Ecto neural progenitor cell (in vitro differentiated cells): Measurements from ENCODE around the gene DACH1.
A peak's percentile ranks its signal among the peaks of the same experiment; 100 is the strongest.
"Not testable (repeated sequence)": the region's sequence is repeated elsewhere in the genome, so short reads cannot be mapped to it uniquely, and the experiment has no call there.

Experiments used
- DNase-seq: peaks from one replicate; pipeline ENCODE4 v3.0.0-alpha.2; 2018; ENCODE audit warnings: low spot score

Gene DACH1

DNA sequence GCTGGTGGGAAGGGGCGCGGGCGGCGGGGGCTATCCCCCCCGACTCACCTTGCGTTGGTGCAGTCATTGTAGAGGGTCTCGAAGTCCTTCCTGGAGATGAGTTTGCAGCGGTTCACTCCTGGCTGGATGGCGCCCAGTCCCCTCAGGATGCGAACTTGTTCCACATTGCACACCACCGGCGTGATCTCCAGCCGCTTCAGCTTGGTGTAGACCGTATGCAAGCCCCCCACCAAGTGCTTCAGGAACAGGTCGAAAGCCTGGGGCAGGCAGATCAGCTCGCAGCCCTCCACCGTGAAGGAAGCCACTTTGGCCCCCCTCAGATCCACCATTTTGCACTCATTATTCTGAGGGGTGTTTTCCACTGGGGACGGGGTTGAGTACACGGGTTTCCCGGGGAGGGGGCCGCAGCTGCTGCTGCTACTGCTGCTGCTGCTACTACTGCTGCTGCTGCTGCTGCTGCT is 1.1 kb downstream of the DACH1 start:
- DNase-seq = peak; percentile 63

- peak; percentile 77 for DNase-seq
These were observed 1.8 kb downstream of the DACH1 start for GRCh38 chr13:71864986-71865873.

- peak; percentile 75 for DNase-seq
These were observed 2.7 kb downstream of the DACH1 start for GRCh38 chr13:71864094-71864985.

DNA sequence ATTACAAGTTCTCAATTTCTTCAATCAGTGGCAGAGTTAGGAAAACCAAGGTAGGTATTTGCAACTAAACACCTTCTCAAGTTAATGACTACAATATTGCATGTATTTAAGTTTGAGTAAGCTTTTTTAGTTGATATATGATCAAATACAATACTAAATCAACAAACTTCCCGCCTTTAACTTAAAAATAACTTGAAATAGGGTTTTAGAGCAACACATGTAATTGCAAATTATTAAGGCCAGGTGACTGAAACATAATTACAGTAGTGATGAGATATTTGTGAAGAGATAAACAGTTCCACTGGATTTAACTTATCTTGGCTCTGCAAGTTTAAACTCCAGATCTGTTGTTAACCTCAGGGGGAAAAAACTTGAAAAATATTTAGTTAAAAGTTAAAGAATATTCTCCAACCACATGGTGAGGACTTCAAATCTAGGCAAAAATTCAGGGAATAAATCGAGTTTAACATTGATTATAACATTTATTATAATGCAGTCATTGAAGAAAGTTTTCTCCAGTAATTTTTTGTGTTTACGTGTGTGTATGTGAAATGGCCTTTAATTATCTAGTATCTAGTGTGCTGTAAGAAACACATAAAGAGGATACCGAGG is 3.6 kb downstream of the DACH1 start:
- DNase-seq = no peak

DNA sequence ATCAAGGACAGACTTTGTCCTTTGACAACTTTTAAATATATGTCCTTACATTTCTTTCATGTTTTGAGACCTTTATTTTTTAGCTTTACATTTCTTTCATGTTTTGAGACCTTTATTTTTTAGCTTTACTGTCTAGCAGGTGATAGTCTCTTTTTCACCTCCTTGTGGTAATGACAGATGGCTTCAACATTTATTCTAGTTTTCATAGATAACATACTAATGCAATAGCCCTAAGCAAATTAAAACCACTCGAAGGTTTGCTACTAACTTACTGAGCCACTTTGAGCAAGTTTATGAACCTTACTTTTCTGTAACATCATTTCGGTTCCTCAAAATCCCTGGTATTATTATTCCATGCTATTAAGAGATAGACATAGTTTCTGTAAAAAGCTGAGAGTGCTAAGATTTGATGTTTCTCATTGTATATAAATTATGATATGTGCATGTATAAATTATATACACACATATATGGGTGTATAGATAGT is 4.5 kb downstream of the DACH1 start:
- DNase-seq = no peak

- no peak for DNase-seq
These were observed 5.1 kb downstream of the DACH1 start for GRCh38 chr13:71861769-71862458.

DNA sequence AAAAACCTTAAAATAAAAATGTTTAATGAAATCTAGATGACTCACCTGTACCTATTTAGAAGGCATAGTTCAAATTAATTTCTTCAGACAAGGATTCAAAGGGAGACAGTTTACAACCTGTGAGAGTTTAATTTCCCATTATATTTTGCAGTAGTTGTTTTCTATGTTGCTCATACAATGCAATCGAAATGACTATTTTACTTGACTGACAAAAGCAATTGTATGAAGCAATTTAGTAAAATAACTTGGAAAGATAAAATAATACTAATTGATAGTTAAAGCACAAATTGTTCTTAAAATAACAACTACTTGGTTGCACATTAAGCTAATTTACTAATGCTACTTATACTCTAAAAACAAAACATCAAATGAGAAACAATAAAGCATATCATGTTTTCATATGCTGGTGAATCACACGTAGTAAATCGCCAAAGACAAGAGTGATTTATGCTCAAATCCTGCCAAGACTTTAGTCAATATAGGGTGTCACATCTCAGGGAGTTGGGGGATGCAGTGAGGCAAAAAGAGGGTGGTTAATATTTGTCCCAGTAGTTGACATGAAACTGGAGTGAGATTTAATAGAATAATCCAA is 6.4 kb downstream of the DACH1 start:
- no peak for DNase-seq

- no peak for DNase-seq
These were observed 8.4 kb downstream of the DACH1 start for GRCh38 chr13:71858647-71859046.

DNA sequence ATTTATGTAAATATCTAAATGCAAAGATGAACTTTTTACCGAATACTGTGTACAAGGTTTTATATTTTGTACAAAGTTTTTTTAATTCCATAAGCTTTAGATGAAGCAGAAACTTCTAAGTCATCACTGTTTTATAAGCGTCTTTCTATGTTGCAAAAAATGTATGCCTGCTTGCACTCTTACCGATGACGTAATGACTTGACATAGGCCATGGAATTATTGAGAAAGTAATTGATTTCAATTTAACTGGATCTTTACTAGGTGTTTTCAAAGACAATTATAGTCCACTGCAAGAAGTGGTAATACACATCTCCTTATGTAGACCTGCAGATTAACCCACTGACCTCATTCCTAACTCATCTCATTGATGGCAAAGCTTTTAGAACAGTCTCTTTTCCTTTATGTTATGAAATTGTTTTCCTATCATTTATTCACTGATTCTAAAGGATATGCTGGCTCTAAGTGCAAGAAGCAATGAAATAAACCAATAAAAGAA is 10.4 kb downstream of the DACH1 start:
- DNase-seq = no peak

DNA sequence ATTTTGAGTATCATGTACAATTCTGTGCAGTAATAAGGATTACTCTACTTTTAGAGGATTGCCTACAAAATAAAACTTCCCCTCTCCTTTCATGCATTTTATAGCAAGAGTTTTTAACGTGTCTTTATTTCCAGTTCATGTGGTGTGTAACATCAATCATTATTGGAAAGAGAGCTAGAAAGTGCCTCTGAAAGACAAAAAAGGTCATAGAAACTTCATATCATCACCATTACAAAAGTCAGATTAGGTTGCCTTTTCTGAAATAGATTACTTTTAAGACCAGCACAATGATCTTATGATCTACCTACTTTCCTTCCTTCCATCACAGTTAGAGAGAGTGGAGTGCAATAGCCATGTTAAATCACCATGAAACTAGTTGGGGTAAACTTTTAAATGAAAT is 12.6 kb downstream of the DACH1 start:
- DNase-seq = no peak

DNA sequence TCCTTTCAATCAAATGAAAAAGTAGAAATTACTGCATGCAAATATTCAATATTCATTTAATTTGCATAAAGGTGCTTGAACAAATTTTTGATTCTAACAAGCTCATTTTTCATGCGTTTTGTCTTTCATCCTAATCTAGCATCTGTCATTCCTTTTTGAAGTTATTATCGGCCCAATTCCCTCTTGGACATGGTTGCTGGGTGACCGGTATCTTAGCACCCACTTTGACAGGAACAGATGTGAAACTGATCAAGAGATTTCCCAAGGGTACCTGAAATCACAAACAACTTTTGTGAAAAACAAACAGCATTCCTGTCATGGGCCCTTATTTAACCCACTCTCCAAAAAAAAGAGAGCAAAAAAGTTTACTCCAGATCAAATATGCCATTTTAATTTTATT is 13.3 kb downstream of the DACH1 start:
- DNase-seq = no peak

GRCh38 chr13:71852736-71853135 is 14.3 kb downstream of the DACH1 start:
- no peak for DNase-seq

- DNase-seq = no peak
These were observed 15.2 kb downstream of the DACH1 start for GRCh38 chr13:71851498-71852409.

DNA sequence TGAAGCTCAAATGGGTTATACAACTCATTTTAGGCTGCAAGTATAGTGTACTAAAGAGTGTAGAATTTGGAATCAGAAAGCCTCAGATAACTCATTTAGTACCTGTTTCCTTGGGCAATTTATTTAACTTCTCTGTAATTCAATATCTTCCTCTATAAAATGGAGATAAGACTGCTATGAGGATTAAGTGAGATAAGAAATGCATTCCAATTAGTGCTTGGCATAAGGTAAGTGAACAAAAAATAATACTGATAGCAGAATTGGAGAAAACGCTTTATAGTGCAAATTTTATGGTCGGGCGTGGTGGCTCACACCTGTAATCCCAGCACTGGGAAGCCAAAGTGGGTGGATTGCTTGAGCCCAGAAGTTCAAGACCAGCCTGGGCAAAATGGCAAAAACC is 25.0 kb downstream of the DACH1 start:
- DNase-seq = no peak

- no peak for DNase-seq
These were observed 28.2 kb downstream of the DACH1 start for GRCh38 chr13:71838842-71839241.

- not testable (repeated sequence) for DNase-seq
These were observed 29.4 kb downstream of the DACH1 start for GRCh38 chr13:71837582-71837981.

GRCh38 chr13:71831716-71832115 is 35.3 kb downstream of the DACH1 start:
- DNase-seq = no peak

- no peak for DNase-seq
These were observed 36.3 kb downstream of the DACH1 start for GRCh38 chr13:71830736-71831135.

GRCh38 chr13:71830323-71830722 is 36.7 kb downstream of the DACH1 start:
- no peak for DNase-seq

- no peak for DNase-seq
These were observed 37.5 kb downstream of the DACH1 start for GRCh38 chr13:71829547-71829946.
